ENCODE data around the gene AQP5. TPM values are rescaled to one million over a fixed set of nuclear protein-coding genes. Genes with fewer than 3 reads are reported as not detected.

The AQP5 gene
- total RNA-seq, 1 donor from 2014 or later = 0.81 TPM

DNA sequence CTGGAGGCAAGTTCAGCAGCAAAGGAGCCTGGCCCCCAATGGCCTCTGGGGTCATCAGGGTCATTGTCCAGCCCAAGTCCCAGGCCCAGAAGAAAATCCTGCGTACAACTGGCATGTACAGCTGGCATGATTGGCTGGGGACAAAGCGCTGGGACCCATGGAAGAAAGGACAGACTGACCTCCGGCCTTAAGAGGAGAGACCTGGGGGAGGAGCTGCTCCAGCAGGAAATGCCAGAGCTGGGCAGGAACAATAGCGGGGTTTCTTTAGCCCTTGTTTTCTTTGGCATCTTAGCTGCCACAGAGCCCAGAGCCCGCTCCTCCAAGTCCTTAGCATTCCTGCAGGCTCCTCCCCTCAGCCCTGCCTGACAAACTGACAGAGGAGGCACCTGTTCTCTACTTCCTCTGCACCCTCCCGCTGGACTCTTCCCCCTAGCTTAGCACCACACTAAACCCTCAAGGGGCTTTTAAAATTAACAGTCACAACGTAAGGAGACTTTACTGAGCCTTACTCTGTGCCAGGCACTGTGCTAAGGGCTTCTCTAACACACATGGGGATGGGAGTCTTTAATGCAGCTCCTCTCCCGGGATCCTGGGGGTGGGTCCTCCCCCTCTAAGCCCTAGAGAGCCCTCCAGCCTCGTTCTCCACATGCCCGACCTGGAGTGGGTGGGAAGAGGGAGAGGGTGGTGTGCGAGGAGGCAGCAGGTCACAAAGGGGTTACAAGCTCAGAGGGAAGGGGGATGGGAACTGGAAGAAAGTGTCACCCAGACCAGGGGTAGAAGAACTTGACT, 1.8 kb upstream of the AQP5 start:
- no peak for ATAC-seq
- no peak for DNase-seq (ENCODE audit: missing footprints)
- intact Hi-C loops (cut with DNase I) = loop anchor here (10.0 kb wide), 1 partner anchor 185 kb away; no protein-coding TSS in a partner anchor

DNA sequence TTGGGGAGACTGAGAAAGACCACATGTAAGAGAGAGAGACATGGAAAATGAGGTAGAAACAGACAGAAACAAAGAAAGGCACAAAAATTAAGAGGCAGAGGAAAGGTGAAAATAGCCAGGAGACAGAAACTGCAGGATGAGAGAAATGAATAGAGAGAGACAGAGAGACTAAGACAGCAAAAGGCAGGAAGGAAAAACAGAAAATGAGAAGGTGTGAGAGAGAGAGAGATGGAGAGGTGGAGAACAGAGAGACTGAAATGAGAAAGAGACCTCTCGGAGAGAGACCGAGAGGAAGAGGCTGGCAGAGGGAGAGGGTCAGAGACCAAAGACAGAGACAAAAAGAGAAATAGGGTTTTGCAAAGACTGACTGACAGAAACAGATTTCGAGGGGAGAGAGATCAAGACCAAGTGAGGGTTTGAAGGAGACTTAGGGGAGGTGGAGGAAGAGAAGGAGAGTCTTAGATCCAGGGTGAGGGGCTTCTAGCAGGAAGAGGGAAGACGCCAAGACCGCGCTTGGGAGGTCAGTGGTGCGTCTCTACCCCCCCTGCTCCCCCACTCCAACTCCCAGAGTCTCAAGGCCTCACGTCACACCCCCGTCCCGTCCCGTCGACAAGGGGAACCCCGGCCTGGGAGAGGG, 1.1 kb upstream of the AQP5 start:
- ATAC-seq (no peak), DNase-seq (ENCODE audit: missing footprints) (no peak)
- intact Hi-C loops (cut with DNase I) = loop anchor here (10.0 kb wide), 1 partner anchor 186 kb away; no protein-coding TSS in a partner anchor

DNA sequence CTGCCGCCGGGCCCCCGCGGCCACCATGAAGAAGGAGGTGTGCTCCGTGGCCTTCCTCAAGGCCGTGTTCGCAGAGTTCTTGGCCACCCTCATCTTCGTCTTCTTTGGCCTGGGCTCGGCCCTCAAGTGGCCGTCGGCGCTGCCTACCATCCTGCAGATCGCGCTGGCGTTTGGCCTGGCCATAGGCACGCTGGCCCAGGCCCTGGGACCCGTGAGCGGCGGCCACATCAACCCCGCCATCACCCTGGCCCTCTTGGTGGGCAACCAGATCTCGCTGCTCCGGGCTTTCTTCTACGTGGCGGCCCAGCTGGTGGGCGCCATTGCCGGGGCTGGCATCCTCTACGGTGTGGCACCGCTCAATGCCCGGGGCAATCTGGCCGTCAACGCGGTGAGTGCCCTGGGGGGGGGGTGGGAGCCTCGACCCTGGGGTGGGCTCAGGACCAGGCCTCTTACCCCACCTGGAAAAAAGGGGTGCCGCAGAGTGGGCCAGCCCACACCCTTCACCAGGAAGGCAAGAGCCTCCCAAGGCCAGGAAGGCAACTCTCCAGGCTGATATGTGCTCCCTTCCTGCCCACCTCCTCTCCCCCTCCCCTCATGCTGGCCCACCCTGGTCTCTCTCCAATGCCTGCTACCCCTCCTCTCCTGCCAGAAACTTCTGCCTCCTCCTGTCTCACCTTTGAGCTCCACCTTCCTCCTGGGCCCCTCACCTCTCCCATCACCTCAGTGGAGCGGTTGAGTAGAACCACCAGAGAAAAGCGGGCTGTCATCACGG, 507 bp downstream of the AQP5 start:
- no peak for ATAC-seq
- intact Hi-C loops (cut with DNase I) = loop anchor here (10.0 kb wide), 1 partner anchor 187 kb away; no protein-coding TSS in a partner anchor
- DNase-seq (ENCODE audit: missing footprints) = no peak

DNA sequence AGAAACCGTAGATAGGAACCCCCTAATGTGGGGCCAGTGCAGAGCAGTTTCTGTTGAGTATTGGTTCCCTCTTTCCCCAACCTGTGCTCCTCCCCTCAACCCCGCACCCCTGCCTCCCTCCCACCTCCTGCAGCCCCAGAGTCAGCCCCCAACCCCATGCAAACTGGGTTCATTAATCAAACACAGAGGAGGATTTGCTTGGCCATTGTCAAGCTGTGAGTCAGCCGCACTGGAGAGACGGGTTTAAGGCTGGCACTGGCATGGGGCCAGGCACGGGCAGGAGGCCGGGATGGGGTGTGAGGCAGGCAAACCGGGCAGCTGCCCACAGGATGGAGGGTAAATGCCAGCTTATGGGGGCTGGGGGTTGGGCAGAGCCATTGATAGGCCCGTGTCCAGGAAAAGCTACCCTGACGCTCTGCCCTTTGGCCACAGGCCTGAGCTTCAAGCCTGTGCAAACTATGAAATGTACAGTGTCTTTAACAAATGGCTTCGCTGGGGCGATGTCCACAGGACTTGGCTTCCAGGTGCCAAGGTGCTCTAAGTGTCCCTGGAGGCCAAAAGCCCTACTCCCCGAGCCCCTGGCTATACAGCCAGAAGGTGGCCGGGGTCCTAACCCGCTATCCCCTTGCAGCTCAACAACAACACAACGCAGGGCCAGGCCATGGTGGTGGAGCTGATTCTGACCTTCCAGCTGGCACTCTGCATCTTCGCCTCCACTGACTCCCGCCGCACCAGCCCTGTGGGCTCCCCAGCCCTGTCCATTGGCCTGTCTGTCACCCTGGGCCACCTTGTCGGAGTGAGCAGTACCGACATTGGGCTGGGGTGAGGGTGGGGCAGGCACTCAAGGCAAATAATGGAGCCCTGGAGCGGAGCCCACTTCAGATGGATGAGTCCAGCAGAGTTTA, 1.4 kb downstream of the AQP5 start:
- ATAC-seq = peak; percentile 47
- intact Hi-C loops (cut with DNase I) = loop anchor here (10.0 kb wide), 1 partner anchor 188 kb away; no protein-coding TSS in a partner anchor
- DNase-seq (ENCODE audit: missing footprints) = no peak

DNA sequence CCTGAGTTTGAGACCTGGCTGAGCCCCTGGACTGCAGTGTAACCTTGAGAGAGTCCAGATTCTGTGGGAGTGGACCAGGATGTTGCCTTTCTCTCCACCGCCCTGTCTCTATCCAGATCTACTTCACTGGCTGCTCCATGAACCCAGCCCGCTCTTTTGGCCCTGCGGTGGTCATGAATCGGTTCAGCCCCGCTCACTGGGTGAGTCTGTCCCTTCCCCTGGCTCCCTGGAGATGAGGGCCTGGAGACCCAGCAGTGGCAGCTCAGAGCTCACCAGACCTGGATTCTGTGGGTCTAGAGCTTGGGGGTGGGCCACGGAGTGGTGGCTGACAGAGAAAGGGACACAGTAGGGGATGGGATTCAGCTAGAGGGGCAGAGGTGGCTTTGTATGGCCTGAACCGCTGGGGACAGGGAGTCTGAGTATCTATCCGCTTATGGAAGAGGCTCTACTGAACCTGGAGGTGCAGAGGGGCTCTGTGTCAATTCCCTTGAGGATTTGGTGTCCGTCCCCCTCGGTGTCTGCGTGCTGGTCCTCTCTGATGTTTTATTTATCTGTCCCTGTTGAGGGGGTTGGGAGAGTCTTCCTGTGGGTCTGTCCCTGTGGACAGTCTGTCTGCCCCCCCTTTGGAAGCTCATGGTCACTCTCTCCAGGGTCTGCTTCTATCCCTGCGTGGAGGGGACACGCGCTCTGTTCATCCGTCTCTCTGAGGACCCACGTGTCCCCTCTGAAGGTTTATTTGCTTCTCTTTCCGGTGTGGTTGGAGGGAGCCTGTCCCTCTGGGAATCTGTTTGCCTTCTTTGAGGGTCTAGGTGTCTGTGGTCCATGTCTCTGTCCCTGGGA, 2.5 kb downstream of the AQP5 start:
- intact Hi-C loops (cut with DNase I) = loop anchor here (10.0 kb wide), 1 partner anchor 189 kb away; no protein-coding TSS in a partner anchor
- no peak for ATAC-seq
- no peak for DNase-seq (ENCODE audit: missing footprints)

DNA sequence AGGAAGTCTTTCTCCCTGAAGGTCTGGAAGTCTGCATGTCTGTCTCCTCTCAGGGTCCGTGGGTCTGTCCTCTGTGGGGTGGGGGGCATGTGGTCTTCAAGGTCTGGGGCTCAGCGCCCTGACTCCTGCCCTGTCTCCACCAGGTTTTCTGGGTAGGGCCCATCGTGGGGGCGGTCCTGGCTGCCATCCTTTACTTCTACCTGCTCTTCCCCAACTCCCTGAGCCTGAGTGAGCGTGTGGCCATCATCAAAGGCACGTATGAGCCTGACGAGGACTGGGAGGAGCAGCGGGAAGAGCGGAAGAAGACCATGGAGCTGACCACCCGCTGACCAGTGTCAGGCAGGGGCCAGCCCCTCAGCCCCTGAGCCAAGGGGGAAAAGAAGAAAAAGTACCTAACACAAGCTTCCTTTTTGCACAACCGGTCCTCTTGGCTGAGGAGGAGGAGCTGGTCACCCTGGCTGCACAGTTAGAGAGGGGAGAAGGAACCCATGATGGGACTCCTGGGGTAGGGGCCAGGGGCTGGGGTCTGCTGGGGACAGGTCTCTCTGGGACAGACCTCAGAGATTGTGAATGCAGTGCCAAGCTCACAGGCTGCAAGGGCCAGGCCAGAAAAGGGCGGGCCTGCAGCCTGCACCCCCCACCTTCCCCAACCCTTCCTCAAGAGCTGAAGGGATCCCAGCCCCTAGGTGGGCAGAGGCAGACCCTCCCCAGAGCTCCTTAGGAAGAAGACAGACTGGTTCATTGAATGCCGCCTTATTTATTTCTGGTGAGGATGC, 3.4 kb downstream of the AQP5 start:
- intact Hi-C loops (cut with DNase I) = loop anchor here (5.0 to 10.0 kb wide), 2 partner anchors 190 to 212 kb away; no protein-coding TSS in a partner anchor
- no peak for DNase-seq (ENCODE audit: missing footprints)
- no peak for ATAC-seq

DNA sequence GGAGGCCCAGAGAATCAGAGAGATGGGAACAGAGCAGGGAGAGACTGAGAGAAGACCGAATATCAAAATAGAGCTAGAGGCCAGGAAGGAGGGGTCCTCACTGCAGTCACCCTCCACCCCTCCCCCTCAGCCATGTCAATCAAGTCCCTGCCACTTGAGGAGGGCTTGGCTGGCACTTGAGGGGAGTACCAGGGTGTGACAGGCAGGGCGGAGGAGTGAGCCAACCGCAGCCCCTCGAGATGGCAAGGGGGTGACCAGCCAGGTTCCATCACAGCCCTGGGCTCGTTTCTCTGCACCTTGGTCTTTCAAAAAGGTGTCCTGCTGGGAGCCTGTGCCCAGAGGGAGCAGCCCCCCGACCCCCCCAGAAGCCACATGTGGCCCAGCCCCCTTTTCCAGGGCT, 4.2 kb downstream of the AQP5 start:
- intact Hi-C loops (cut with DNase I) = loop anchor here (2.0 to 10.0 kb wide), 3 partner anchors 97 to 211 kb away; no protein-coding TSS in a partner anchor

DNA sequence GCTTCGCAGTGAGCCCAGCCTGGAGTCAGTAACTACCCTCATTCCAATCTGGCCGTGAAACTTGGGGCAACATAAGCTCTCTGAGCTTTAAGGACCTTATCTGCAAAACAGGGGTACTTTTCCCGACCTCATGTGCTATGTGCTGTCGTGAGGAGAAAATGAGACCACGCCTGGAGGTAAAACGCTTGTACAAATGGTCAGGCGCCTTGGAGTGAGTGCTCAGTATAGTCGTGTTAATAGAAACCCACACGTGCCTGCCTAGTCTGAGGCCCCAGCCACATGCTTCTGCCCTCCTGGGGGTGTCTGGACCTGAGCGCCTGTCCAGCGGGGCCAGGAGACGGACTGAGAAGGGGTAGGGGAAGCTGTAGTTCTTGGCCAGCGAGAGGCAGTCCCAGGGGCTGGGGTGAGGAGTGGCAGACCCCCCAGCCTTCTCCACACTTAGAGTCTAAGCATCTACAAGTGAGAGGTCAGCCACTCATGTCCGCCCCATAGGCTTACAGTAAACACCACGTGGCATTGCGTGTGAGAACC, 4.9 kb downstream of the AQP5 start:
- DNase-seq (ENCODE audit: missing footprints) (no peak), ATAC-seq (no peak)
- intact Hi-C loops (cut with DNase I) = loop anchor here (1.0 to 10.0 kb wide), 5 partner anchors 90 to 211 kb away; no protein-coding TSS in a partner anchor

More for the DNA sequence above, 4.2 kb downstream of the AQP5 start:
- DNase-seq (ENCODE audit: missing footprints) (no peak), ATAC-seq (no peak)

DNA sequence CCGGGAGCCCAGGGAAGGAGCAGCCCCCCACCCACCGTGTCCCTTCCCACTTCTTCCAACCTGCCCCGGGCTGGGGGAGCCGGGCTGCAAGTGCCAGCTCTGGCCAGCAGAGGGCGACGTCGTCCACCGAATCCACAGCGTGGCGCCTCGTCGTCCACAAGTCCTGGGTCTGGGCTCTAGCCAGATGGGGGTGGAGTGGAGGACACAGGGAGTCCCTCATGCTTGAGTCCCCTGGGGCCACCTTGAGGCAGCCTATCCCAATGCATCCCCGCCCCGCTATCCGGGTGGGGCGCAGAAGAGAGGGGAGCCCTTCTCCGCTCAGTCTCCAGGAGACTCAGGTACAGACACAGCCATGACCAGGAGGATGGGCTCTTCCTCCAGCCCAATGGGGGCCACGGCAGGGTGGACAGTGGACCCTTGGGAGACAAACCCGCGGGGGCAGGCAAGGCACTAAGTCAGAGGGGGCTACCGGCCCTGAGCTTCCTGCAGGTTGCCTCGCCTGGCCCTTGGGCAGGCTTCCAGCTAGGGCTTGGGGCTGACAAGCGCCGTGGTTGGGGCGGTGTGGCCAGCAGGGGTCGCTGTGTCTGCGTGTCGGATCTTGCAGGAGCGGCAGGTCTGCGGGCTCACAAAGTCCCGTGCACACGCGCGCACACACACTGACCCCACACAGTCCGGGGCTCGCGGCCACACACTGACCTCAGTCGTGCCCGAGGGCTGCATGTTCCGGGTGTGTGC, 5.5 kb downstream of the AQP5 start:
- intact Hi-C loops (cut with DNase I) = loop anchor here (1.0 to 10.0 kb wide), 5 partner anchors 89 to 210 kb away; no protein-coding TSS in a partner anchor
- ATAC-seq (peak; percentile 82), DNase-seq (ENCODE audit: missing footprints) (peak; percentile 96)

DNA sequence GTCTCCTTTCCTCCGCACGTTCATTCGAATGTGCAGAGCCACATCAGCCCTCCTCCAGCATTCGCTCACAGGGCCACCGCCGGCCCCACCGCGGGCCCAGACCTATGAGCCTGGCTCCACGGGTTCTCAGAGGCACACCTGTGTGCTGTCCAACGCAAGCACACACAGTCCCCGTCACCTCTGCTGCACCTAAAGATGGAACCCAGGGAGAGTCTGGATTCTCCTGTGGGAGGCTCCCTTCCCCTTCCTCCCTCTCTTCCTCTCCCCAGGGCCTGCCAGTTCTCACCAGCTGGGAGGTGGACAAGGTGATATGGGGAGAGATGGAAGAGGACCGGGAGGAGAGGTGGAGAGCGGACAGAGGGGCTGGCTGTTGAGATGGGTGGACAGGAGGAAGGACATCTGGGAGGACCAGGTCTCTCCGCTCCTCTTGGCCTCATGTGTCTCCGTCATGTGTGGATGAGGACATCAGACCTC, 6.1 kb downstream of the AQP5 start:
- ATAC-seq (no peak), DNase-seq (ENCODE audit: missing footprints) (no peak)
- intact Hi-C loops (cut with DNase I) = loop anchor here (1.0 to 10.0 kb wide), 5 partner anchors 88 to 209 kb away; no protein-coding TSS in a partner anchor

DNA sequence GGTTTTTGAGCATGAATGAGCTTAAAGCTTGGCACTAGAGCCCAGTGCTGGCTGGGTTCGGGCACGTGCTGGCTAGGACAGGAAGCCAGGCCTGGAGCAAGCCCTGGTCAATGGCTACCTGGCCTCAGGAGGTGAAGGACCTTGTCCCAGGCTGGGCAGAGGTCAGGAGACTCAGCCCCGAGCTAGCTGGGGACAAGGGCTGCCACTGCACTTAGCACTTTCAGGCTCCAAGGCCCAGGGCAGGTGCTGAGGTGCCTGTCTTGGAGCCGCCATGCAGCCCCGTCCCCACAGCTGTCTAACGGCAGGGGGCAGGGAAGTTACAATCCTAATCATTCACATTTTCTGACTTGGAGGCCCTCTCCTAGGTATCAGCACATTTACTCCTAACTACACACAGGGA, 6.8 kb downstream of the AQP5 start:
- ATAC-seq (no peak), DNase-seq (ENCODE audit: missing footprints) (no peak)
- intact Hi-C loops (cut with DNase I) = loop anchor here (5.0 to 10.0 kb wide), 2 partner anchors 194 to 209 kb away; no protein-coding TSS in a partner anchor

DNA sequence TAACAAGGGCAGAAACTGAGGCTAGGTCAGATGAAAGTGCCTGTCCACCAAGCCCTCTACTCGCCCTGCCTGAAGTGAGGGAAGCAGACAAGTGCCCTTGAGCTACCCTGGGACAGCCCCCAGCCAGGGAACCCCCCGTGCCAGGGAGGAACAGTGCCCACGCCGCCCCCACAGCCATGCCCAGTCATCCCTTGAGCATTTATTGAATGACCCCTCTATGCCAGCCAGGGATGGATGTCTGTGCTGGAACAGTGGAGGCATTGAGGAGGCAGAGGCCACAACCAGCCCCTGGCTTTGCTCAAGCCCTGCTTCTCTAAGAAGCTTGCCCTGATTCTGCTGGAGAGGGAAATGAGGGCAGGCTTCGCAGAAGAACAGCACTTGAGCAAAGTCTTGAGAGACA, 7.4 kb downstream of the AQP5 start:
- intact Hi-C loops (cut with DNase I) = loop anchor here (5.0 to 10.0 kb wide), 2 partner anchors 194 to 208 kb away; no protein-coding TSS in a partner anchor
- DNase-seq (ENCODE audit: missing footprints) (no peak), ATAC-seq (no peak)

DNA sequence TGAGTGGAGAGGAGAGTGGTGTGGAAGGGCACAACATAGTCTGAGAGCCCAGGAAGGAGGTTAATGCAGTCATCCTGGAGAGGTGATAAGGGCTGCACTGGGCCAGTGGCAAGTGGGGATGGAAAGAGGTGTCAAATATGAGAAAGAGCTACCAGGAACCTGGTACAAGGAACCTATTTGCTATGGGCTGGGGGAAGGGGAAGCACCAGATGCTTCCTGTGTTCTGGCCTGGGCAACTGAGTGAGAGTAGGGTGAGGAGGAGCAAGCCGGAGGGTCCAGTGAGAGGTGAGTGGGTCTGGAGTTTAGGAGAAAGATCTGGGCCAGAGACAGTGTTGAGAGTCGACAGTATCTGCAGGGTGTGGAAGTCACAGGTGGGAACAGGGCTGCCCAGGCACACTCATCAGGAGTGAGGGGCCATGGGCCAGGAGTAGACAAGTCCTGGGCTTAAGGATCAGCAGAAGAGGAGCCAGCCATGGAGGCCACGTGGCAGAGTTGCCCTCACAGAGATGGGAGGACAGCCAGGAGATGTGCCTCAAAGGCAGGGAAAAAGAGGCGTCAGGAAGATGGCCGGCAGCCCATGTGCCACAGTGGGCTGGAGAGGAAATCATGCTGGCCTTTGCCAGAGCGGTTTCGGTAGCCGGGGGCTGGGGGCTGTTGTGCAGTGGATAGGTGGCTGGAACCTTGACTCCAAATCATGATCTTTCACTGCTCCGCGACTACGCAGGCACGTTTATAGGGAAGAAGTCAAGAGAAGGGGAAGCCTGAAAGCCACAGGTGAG, 8.2 kb downstream of the AQP5 start:
- no peak for ATAC-seq
- intact Hi-C loops (cut with DNase I) = loop anchor here (5.0 to 10.0 kb wide), 2 partner anchors 195 to 207 kb away; no protein-coding TSS in a partner anchor
- no peak for DNase-seq (ENCODE audit: missing footprints)

DNA sequence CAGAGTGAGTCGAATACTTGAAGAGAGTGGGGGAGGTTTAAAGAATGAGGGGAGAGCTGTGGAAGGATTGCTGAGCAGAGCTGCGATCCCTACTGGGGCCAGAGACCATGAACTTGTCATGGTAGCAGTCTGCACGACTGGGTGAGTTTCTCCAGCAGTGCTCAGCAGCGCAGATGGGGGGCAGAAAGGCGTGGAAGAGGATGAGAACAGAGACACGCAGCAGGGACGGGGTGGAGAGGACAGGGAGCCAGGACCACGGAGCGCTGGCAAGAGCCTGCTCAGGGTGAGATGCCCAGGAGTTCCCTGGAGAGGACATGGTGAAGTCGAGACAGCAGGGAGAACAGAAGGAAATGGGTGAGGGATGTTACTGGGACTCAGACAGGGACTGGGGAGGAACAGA, 9.0 kb downstream of the AQP5 start:
- no peak for ATAC-seq
- intact Hi-C loops (cut with DNase I) = no loop called here
- DNase-seq (ENCODE audit: missing footprints) = no peak
